Tibial nerve (tissue), 4 donors: ENCODE results near the gene CITED4. TPM values are rescaled to one million over a fixed set of nuclear protein-coding genes. Genes with fewer than 3 reads are reported as not detected.
"Not testable (repeated sequence)": the region's sequence is repeated elsewhere in the genome, so short reads cannot be mapped to it uniquely, and the experiment has no call there.

Source experiments
- DNase-seq, 2 donors: peaks; one replicate each; pipeline ENCODE4 v3.0.0-alpha.2; 2019; ENCODE audit warnings: low spot score in 2 of 2
- H3K27ac ChIP-seq, 4 donors: fragments of 200-600 bp; sonication (generic) in 3 of 4; one replicate each; pipeline ENCODE4 v1.5.1; 2017 to 2019; ENCODE audit warnings: mild to moderate bottlenecking in 1 of 4
- H3K27me3 ChIP-seq, 2 donors: fragments of 200-600 bp; sonication (generic) in 1 of 2; one replicate each; pipeline versions ENCODE4 v1.5.1 to v1.6.0; 2017 to 2019
- H3K36me3 ChIP-seq, 3 donors: fragments of 200-600 bp; sonication (generic); one replicate each; pipeline ENCODE4 v1.5.1; 2018 to 2019
- H3K4me1 ChIP-seq, 4 donors: fragments of 200-600 bp; sonication (generic) in 3 of 4; one replicate each; pipeline ENCODE4 v1.5.1; 2017 to 2019
- H3K4me3 ChIP-seq, 4 donors: fragments of 200-600 bp; sonication (generic) in 3 of 4; one replicate each; pipeline ENCODE4 v1.5.1; 2017 to 2019; ENCODE audit warnings: mild to moderate bottlenecking in 1 of 4, moderate library complexity in 1 of 4
- H3K9me3 ChIP-seq, 4 donors: fragments of 200-600 bp; sonication (generic) in 3 of 4; one replicate each; pipeline ENCODE4 v1.5.1; 2017 to 2019
- EP300 ChIP-seq, 2 donors: sonication (generic); formaldehyde crosslinking; IDR thresholded peaks; one replicate each; pipeline ENCODE4 v1.6.1; 2017; ENCODE audit warnings: antibody characterized with exemption in 2 of 2, mild to moderate bottlenecking in 1 of 2
- POLR2A ChIP-seq, 2 donors: fragments of 450-650 bp; IDR thresholded peaks; one replicate each; pipeline ENCODE4 v1.6.1; 2017; ENCODE audit warnings: antibody characterized with exemption in 2 of 2, mild to moderate bottlenecking in 2 of 2, moderate library complexity in 2 of 2
- WGBS, 2 donors: methylation state at CpG; one replicate each; pipeline ENCODE4 v1.1.5; 2018; 5-methylcytosine and 5-hydroxymethylcytosine counted together
- total RNA-seq, 4 donors: library from RNA; depleted of rRNA; stranded (reverse); fragments of >200 nt; gene quantifications; one replicate each; pipeline ENCODE4 v1.1.0, GENCODE V29; 2016
- TF ChIP-seq, protein P1 (sequence below), 5 experiments: fragments of 200-600 bp in 3 of 5; fragments of 450-650 bp in 2 of 5; sonication (generic) in 3 of 5; IDR thresholded peaks; one replicate each; pipeline ENCODE4 v1.5.1; 2016 to 2019; ENCODE audit warnings: antibody characterized with exemption in 5 of 5, mild to moderate bottlenecking in 3 of 5, moderate library complexity in 2 of 5

Gene CITED4
- total RNA-seq, 4 donors from 2014 or later, result 6.0 to 20.3 (median 13.4) TPM

DNA sequence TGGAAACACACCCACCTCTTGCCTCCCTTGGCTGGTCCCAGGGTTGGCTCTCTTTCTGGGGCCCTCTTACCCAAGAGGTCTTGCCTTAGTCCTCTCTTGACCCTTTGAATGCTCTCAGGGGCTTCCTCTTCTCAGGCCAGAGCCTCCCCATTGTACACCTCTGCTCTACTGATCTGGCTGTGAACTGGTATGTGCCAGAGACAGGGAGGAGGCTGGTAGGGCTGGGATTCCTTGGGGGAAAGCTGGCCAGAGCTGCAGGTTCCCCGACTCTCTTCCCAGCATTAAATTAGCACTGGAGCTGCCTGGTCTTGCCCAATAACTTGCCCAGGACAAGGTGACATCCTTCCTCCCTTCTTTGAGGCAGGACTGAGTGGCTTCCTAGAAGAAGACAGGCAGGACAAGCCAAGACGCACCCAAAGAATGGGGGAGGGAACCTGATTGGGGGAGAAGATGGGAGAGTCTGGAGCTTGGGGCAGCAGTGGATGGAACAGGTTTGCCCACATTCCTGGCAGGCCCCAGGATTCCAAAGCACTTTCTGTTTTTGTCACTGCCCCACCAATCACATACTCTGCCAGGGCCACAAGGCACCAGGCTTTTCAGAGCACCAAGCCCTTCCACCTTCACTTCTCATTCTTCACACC, 37.2 kb upstream of the CITED4 start:
- no peaks in the 10 kb centered on the region for H3K27me3 ChIP-seq
- peaks cover 0 to 10% (median 2%) of the 10 kb centered on the region in 4 donors for H3K9me3 ChIP-seq
- no peak for DNase-seq
- H3K4me3 ChIP-seq, result no peak overlapping the region
- no peak overlapping the region for H3K27ac ChIP-seq
- TF ChIP-seq EP300 (IDR thresholded peaks at IDR 0.05), result no peak
- TF ChIP-seq, protein P1, sequence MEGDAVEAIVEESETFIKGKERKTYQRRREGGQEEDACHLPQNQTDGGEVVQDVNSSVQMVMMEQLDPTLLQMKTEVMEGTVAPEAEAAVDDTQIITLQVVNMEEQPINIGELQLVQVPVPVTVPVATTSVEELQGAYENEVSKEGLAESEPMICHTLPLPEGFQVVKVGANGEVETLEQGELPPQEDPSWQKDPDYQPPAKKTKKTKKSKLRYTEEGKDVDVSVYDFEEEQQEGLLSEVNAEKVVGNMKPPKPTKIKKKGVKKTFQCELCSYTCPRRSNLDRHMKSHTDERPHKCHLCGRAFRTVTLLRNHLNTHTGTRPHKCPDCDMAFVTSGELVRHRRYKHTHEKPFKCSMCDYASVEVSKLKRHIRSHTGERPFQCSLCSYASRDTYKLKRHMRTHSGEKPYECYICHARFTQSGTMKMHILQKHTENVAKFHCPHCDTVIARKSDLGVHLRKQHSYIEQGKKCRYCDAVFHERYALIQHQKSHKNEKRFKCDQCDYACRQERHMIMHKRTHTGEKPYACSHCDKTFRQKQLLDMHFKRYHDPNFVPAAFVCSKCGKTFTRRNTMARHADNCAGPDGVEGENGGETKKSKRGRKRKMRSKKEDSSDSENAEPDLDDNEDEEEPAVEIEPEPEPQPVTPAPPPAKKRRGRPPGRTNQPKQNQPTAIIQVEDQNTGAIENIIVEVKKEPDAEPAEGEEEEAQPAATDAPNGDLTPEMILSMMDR (IDR thresholded peaks at IDR 0.05), result no peak
- no peak for TF ChIP-seq POLR2A (IDR thresholded peaks at IDR 0.05)
- 74 to 88% methylated on average over 2 of the region's 2 CpGs for WGBS, 2 donors
- H3K36me3 ChIP-seq, result no peaks in the 10 kb centered on the region
- H3K4me1 ChIP-seq, result peaks cover 0 to 23% (median 7%) of the 10 kb centered on the region in 4 donors

DNA sequence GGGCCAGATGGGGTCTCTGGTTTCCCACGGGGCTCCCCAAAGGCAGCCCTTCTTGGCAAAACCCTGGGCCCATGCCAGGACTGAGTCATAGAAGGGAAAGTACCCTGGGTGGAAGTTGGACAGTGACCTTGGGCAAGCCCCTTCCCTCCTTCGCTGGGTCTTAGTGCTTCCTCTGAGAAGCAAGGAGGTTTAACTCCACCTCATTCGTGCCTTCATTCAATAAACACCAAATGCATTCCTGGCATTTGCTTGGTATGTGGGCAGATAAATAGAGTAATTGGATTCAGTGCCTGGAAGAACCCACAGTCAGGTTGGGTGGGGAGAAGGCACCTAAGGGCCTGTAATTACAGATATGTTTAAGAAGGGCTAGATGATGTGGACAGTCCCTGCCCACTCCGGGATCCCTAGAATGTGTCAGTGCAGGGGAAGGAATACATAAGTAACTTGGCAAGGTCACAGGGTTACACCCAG, 36.3 kb upstream of the CITED4 start:
- peaks cover 0 to 19% (median 5%) of the 10 kb centered on the region in 4 donors for H3K4me1 ChIP-seq
- TF ChIP-seq EP300 (IDR thresholded peaks at IDR 0.05) (no peak), POLR2A (IDR thresholded peaks at IDR 0.05) (no peak)
- TF ChIP-seq, protein P1 (IDR thresholded peaks at IDR 0.05), result no peak
- no peaks in the 10 kb centered on the region for H3K27me3 ChIP-seq
- H3K27ac ChIP-seq, result no peak overlapping the region
- H3K9me3 ChIP-seq, result peaks cover 0 to 19% (median 3%) of the 10 kb centered on the region in 4 donors
- no peaks in the 10 kb centered on the region for H3K36me3 ChIP-seq
- WGBS, 2 donors, result 53 to 55% methylated on average over 4 of the region's 4 CpGs
- H3K4me3 ChIP-seq, result no peak overlapping the region
- DNase-seq, result no peak

DNA sequence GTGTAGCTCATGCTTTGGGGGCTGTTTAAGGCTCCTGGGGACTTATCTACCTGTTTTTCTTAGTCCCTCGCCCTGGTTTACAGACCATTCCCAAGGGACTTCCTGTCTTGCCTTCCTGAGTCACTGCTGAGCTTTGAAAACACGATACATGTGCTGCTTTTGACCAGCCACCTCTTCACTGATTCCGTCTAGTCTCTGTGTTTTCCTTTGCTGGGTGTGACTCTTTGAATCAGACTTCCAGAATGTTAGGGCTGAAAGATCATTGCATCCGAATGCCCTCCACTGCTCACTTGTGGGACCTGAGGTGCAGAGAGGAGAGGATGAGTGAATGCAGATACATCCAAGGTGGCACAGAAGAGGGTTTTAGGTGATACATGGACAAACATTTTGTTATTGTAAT, 35.4 kb upstream of the CITED4 start:
- no peaks in the 10 kb centered on the region for H3K27me3 ChIP-seq
- peaks cover 0 to 22% (median 3%) of the 10 kb centered on the region in 4 donors for H3K9me3 ChIP-seq
- H3K4me1 ChIP-seq, result peaks cover 0 to 10% (median 2%) of the 10 kb centered on the region in 4 donors
- no peak for DNase-seq
- no peak overlapping the region for H3K4me3 ChIP-seq
- H3K36me3 ChIP-seq, result no peaks in the 10 kb centered on the region
- 73 to 81% methylated on average over 4 of the region's 4 CpGs for WGBS, 2 donors
- no peak for TF ChIP-seq POLR2A (IDR thresholded peaks at IDR 0.05)
- no peak for TF ChIP-seq EP300 (IDR thresholded peaks at IDR 0.05)
- TF ChIP-seq, protein P1 (IDR thresholded peaks at IDR 0.05), result no peak
- no peak overlapping the region for H3K27ac ChIP-seq

DNA sequence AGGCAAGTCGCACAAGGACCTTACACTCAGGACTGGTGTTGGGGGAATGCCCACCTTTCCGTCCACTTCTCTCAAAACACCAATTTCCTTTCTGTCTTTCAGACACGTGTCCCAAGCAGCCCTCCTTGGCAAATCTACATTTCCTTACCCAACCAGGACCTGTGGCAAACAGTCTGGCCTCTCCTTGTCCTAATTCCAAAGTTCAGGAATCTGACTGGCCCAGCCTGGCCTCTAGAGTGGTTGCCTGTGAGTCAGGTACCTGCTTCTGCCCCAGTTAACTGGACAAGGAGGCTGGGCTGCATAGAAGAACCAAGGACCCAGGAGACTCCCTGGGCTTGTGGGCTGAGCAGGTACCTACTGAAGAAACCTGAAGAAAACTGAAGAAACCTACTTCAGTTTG, 34.3 kb upstream of the CITED4 start:
- H3K36me3 ChIP-seq, result no peaks in the 10 kb centered on the region
- WGBS, 2 donors, result 84 to 85% methylated on average over 3 of the region's 3 CpGs

DNA sequence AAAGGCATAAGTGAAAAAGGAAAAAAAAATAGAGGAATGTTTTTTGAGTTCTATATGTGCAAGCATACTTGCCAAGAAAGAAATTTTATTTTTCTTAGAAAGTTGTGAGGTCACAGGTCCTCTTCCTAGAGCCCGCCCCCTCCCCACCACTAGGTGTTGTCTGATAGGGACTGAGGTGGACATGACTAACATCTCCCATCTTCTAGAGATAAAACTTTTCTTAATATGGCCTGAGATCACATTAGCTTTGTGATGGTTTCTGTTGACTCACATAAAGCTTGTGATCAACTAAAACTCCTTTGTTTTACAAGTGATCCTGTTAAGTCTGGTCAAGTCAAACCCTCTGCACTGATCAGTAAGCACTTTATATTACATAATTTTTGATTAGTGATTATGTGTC, 33.4 kb upstream of the CITED4 start:
- 96 to 100% methylated on average over 1 of the region's 1 CpG for WGBS, 2 donors
- H3K36me3 ChIP-seq, result no peaks in the 10 kb centered on the region
- TF ChIP-seq POLR2A (IDR thresholded peaks at IDR 0.05) (no peak), EP300 (IDR thresholded peaks at IDR 0.05) (no peak)
- TF ChIP-seq, protein P1 (IDR thresholded peaks at IDR 0.05), result no peak
- no peaks in the 10 kb centered on the region for H3K4me1 ChIP-seq
- H3K9me3 ChIP-seq, result peaks cover 0 to 22% (median 3%) of the 10 kb centered on the region in 4 donors
- no peak overlapping the region for H3K4me3 ChIP-seq
- no peak overlapping the region for H3K27ac ChIP-seq
- H3K27me3 ChIP-seq, result no peaks in the 10 kb centered on the region
- no peak for DNase-seq

More for the DNA sequence above, 34.3 kb upstream of the CITED4 start:
- Histone ChIP-seq H3K4me1 (no peaks in the 10 kb centered on the region), H3K27ac (no peak overlapping the region), H3K4me3 (no peak overlapping the region), H3K27me3 (no peaks in the 10 kb centered on the region), H3K9me3 (peaks cover 0 to 22% (median 3%) of the 10 kb centered on the region in 4 donors)
- TF ChIP-seq, protein P1 (IDR thresholded peaks at IDR 0.05), result no peak
- TF ChIP-seq EP300 (IDR thresholded peaks at IDR 0.05) (no peak), POLR2A (IDR thresholded peaks at IDR 0.05) (no peak)
- no peak for DNase-seq

DNA sequence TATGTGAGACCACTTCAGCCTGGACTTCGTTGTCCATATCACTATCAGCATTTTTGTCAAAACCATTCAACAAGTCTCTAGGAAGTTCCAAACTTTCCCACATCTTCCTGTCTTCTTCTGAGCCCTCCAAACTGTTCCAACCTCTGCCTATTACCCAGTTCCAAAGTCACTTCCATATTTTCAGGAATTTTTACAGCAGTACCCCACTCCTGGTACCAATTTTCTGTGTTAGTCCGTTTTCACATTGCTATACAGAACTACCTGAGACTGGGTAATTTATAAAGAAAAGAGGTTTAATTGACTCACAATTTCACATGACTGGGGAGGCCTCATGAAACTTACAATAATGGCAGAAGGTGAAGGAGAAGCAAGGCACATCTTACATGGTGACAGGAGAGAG, 32.7 kb upstream of the CITED4 start:
- not testable (repeated sequence) for H3K4me1 ChIP-seq, H3K27ac ChIP-seq, H3K4me3 ChIP-seq, H3K27me3 ChIP-seq, DNase-seq, H3K36me3 ChIP-seq
- H3K9me3 ChIP-seq, result peaks cover 0 to 22% (median 3%) of the 10 kb centered on the region in 4 donors
- 91 to 94% methylated on average over 2 of the region's 2 CpGs for WGBS, 2 donors
